HG02970 (cell line): ENCODE data around the gene LEO1.

Source experiments
- ATAC-seq: cut with Tn5 transposase; IDR thresholded peaks from one replicate; pipeline ENCODE4 v1.9.1; 2021; ENCODE audit warnings: mild to moderate bottlenecking, moderate library complexity, moderate number of reproducible peaks; ENCODE audit not compliant: unreplicated experiment, low FRiP score

Gene LEO1

DNA sequence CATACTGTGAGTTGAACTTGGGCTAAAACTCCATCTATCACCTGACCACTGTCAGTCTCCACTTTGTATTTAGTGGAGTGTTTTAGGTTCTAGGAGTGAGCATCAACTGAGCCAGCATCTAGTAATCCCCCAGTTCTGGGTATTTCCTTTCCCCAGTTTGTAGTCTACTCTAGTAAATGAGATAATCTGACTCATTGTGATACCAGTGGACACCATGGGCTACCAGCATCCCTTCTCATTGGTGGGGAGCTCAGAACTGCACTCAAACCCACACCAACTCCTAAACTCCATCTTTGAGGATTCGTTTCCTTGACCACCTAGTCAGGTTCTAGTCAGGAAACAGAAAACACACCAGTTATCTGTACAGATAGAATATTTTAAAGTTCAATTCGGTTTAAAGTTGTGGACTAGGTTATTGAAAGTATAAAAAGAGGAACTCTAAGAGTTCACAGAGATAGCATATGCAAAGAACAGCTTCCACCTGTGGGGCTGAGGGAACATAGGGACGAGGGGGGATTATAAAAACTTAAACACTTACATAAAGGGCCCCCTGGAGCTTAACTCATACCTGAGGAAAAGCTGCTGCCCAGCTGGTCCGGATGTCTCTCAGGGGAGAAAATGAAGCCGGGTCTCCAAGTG, 36.0 kb downstream of the LEO1 start:
- peak; percentile 68 for ATAC-seq

DNA sequence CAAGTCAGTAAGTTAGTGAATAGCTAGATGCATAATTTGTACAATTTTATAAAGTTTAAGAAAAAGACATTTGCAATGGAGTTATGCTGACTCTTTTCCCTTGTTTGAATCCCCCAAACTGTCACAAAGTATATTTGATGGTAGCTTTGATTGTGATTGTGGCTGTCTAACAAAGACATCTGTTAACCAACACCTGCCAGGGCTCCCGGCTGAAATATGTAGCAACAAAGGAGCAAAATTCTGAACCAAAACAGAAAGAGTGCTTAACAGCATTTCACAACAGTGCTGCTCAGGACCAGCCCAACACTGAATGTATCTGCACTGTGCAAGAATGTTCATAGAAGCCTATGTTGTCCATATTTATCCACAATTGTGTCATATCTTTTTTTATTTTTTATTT, 39.4 kb downstream of the LEO1 start:
- no peak for ATAC-seq

DNA sequence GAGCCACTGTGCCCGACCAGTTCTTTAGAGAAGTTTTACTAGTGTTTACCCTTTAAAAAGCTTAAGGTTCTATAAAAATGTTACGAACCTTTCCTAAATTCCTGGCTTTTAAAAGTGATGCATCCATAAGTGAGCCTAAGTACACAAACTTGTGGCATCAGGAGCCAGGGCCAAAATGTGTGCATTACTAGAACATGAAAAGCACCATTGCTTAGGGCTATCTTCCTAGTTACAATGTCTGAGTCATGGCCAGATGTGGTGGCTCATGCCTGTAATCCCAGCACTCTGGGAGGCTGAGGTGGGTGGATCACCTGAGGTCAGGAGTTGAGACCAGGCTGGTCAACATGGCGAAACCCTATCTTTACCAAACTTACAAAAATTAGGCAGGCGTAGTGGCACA, 39.9 kb downstream of the LEO1 start:
- no peak for ATAC-seq

DNA sequence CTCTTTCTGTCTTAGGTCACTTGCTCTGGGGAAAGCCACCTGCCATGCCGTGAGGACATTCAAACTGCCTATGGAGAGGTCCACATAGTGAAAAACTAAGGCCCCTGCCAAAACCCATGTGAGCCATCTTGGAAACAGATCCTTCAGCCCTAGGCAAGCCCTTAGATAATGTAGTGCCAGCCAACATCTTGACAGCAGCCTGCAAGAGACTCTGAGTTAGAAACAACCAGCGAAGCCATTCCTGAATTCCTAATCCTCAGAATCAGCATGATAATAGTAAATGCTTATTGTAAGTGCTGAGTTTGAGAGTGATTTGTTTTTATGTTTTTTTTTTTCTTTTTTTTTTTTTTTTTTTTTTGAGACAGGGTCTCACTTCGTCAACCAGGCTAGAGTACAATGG, 40.6 kb downstream of the LEO1 start:
- ATAC-seq, result no peak

DNA sequence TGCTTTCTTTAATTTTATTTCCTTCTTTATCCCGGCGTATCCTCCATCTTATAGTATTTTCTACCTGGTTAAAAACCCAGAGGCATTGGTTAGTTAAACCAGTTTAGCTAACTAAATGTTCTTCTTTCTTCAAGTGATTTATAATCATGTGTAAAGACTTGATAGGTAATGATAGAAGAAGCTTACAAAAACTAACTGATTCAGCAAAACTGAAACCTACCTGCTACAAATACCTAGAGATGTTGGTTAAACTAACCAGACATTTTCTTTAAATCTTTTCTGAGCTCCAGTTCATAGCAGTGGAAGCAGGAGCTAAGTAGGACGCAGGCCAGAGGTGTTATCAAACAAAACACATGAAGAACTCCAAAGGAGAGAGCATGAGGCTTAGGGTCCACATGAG, 44.8 kb downstream of the LEO1 start:
- no peak for ATAC-seq

DNA sequence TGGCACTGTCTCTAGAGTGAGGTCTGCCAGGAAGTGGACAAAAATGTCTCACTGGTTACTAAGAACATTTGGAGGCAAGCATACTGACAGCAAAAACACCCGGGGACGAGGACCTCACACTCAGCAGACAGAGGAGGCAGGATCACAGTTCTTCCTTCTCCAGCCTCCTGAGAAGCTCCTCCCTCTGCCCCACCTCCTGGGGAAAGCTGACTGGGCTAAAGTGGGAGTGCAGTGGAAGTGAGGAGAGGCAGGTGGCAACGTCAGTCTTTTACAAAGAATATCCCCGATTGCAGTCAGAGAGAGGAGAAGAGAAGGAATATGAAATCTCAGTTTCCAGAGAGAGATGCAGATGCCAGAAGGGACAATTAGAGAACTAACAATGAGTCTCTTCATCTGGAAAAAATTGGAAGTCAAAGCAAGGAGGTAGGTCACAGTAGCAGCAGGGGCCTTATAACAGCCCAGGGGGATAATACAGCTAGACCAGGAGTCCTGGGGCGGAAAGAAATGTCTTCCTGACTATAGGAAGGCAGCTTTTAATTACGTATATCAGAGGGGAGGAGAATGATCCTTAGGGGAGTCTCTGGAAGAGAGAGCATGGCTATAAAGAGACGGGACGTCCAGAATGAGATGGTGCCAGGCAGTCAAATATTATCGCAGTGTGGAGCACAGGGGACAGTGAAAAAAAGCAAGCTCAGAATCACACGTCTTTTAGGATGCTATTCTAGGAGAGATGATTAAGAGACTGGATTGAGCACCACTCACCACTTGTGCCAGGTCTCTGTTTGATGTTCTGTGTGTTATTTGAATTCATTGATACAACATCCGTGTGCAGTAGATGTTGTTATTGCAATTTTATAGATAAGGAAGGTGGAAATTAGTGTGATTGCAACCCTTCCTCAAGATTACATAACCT, 47.2 kb downstream of the LEO1 start:
- ATAC-seq, result no peak

DNA sequence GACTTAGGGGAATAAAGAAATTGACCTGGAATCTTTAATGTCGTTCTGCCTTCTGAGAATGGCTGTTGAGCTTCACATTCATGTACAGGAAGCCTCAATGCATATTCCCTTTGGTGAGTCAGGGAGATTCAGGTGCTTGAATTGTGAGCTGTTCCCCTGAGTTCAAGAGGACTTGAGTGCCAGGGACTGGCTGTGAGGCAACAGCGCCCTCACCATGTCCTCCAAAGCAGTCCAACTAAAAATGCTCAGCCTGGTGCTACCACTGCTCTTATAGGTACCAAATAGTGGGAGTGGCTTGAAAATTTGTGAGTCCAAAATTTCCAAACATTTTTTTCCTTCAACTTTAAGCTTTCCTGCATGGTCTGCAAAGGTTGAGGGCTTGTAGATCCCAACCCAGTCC, 54.1 kb downstream of the LEO1 start:
- no peak for ATAC-seq

DNA sequence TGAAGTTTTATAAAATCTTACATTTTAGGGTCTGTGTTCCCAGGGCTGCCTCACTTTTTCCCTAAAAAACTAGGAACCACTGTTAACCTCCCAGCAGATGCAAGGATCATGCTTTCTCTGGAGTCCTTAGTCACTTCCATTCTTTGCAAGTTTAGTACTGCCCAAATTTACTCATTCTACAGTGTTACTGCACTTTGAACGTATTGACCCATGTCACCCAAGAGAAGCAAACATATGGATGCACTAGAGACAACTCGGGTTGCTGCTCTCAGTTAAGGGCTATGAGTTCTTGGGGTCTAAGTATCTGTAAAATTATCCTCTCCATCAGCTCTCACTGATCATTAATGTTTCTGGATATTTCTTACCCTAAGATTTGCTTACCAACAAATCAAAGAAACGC, 59.0 kb downstream of the LEO1 start:
- ATAC-seq, result no peak

DNA sequence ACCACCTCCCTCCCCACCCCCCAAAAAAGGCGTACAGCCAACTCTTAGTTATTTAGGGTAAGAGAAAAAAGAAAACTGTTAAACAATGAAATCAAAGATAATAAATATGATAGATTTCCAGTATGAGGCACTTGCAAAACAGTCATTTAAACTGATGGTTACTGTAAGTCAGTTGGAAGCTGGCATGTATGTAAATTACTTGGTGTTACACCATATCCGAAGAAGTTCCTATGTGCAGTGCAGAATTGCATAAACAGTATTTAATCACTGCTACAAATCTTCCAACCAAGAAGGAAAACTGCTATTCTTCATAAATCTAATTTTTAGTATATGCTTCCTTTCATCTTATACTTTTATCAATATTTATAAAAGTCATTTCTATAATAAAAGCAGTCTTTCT, 62.0 kb downstream of the LEO1 start:
- no peak for ATAC-seq

DNA sequence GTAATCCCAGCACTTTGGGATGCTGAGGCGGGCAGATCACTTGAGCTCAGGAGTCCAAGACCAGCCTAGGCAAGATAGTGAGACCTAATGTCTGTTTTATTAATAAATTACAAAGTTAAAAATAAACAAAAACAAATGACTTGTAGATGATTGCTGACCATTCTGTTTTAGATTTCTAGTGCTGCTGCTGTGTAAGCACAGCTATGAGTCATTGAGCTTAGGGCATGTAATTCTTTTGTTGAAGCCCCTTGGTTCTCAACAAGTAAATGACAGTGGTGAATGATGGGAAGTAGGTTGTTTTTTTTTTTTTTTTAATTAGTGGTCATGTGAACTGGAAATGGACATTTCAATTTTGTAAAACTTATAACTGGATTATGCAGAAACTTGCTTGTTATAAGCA, 63.3 kb downstream of the LEO1 start:
- no peak for ATAC-seq

DNA sequence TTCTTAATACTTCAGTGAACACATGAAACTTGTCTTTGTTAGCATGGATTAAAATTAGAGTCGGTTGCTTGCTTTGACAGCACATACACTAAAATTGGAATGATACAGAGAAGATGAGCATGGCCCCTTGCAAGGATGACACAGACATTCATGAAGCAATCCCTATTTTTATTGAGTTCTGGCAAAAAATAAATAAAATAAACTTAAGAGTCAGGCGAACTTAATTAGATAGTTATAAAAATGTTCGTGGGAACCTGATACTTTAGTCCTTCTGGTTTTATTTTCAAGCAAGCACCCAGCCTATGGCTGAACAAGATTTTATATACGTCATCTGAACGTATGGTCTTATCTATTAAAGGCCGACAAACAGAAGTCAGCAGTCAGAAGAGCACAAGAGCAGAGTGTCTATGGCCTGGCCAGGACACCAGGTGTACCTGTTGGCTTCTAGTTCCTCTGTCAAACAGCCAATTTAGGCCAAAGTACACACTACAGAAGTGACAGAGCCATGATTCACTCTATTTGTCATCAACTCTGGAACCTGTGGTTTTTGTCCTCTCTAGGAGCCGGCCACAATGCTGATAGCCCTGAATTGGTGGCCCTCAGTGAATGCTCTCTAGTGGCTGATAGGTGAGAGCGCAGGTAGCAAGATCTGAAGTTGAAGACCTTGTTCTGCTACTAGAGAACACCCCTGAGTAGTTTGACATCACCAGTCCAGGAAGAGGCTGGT, 64.3 kb downstream of the LEO1 start:
- no peak for ATAC-seq

DNA sequence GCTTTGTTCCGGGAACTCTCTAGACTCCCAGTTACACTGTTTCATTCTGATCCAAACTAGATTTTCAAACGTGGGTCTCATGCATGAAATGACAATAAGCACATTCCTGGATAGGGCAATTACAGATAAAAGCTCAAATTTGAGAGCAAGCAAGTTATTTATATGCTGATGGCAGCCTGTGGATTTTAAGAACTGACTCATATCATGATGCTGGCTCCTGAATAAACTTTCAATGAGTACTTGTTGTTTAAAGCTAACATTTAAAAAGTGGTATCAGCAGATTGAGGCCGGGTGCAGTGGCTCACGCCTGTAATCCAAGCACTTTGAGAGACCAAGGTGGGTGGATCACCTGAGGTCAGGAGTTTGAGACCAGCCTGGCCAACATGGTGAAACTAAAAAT, 66.6 kb downstream of the LEO1 start:
- ATAC-seq, result no peak

DNA sequence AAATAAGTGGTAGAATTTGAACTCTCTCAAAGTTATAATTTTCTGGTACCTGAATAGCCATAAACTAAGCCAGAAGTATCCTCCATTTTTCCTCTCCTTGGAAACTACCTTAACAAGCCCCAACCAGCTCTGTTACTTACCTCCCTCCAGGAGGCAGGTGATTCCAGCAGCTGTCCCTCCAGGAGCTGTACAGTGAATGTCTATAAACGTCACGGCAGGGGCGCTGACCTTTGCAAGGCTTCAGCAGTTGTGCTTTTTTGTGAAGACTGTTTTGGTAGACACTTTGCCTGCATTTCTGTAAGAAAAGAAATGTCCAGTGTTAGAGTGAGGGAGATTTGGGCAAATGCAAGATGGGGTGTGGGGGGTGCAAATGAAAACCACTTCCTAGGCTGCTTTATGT, 67.2 kb downstream of the LEO1 start:
- ATAC-seq, result no peak

DNA sequence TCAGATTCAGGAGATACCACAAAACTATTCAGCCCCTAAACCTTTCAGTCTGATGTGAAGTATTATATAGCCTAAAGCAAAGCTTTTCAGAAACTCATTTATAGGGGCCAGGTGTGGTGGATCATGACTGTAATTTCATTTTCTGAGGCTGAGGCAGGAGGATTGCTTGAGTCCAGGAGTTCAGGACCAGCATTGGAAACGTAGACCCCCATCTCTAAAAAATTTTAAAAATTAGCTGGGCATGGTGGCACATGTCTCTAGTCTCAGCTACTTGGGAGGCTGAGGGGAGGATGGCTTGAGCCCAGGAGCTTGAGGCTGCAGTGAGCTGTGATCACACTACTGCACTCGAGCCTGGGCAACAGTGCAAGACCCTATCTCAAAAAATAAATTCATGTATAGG, 82.1 kb downstream of the LEO1 start:
- ATAC-seq, result no peak

DNA sequence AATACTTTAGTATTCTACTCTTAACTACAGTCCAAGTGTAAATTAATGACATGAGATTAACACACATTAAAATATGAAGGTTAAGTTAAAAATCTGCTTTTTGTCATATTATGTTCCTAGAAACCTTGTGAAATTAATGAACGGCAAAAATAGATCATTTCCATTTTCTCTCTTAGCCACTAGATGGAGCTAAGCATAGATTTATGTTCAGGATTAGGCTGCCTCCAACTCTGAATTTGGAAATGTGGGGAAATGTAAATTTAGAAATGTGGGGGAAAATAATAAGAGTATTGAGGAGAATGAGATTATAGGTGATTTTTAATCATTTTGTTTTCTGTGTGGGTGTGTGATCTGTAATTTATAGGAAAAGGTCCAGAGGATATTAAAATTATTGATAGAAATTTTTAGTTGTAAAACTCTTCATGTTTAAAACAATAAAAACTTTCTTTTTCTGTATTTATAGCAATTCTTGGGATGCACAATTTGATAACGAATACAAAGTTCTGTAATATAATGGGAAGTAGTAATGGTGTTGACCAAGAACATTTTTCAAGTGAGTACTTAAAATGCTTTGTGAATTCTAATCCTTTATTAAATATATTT, 82.9 kb downstream of the LEO1 start:
- no peak for ATAC-seq
